Large intestine (tissue), 3 donors: Measurements from ENCODE around the gene NCOA7. TPM values are rescaled to one million over a fixed set of nuclear protein-coding genes. Genes with fewer than 3 reads are reported as not detected.
"Not testable (repeated sequence)": the region's sequence is repeated elsewhere in the genome, so short reads cannot be mapped to it uniquely, and the experiment has no call there.

Experiments
- DNase-seq, 2 donors: peaks; one replicate each; pipeline versions ENCODE4 v3.0.0 to v3.0.0-alpha.2; 2013
- H3K27ac ChIP-seq: one replicate; pipeline ENCODE4 v1.5.1; 2013; ENCODE audit warnings: low read length
- H3K27me3 ChIP-seq: 2 replicates; pipeline ENCODE4 v1.6.1; 2013; ENCODE audit warnings: low read length; ENCODE audit not compliant: control insufficient read depth, insufficient read depth
- H3K36me3 ChIP-seq: 2 replicates; pipeline ENCODE4 v1.6.1; 2013; ENCODE audit warnings: low read length; ENCODE audit not compliant: control insufficient read depth, insufficient read depth
- H3K4me1 ChIP-seq: one replicate; pipeline ENCODE4 v1.6.1; 2013; ENCODE audit warnings: low read length; ENCODE audit not compliant: control insufficient read depth, insufficient read depth
- H3K4me3 ChIP-seq: one replicate; pipeline ENCODE4 v1.5.1; 2013; ENCODE audit warnings: low read length
- H3K9me3 ChIP-seq: one replicate; pipeline ENCODE4 v1.6.1; 2013; ENCODE audit warnings: mild to moderate bottlenecking, low read depth, low read length, moderate library complexity; ENCODE audit not compliant: control insufficient read depth
- WGBS: methylation state at CpG from one replicate; pipeline ENCODE4 v1.1.5; 2013; ENCODE audit warnings: low lambda C conversion rate; ENCODE audit not compliant: insufficient coverage; 5-methylcytosine and 5-hydroxymethylcytosine counted together
- polyA plus RNA-seq: library from polyadenylated mRNA; unstranded; fragments of 120-200 nt; gene quantifications from one replicate; pipeline ENCODE4 v1.2.1, GENCODE V29; 2013

The NCOA7 gene
- polyA plus RNA-seq, 1 donor = 78.7 TPM

DNA sequence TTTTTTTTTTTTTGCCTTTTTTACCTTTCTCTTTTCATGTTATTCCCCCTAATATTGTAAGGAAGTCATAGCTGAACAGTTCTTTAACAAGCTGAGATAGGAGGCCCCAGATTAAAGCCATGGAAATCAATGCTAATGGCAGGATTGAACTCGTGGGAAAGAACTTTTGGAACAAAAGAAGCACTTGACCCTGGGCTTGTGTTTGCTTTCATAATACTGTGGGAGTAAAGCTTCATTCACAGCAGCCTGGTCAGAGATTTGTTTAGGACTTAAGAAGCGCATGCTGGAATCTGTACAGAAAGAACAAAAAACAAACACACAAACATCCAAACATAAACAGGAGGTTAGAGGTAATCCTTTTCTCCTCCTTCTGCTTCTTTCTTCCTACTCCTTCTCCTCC, 36.2 kb upstream of the NCOA7 start:
- H3K27me3 ChIP-seq = peaks cover 61% of the 10 kb centered on the region
- H3K4me3 ChIP-seq = no peak overlapping the region
- H3K36me3 ChIP-seq = no peaks in the 10 kb centered on the region
- DNase-seq = no peak
- no peak overlapping the region for H3K27ac ChIP-seq
- H3K9me3 ChIP-seq = peaks cover 4% of the 10 kb centered on the region
- WGBS = no CpG with 5 or more reads among the region's 2 CpGs
- H3K4me1 ChIP-seq = peaks cover 3% of the 10 kb centered on the region

DNA sequence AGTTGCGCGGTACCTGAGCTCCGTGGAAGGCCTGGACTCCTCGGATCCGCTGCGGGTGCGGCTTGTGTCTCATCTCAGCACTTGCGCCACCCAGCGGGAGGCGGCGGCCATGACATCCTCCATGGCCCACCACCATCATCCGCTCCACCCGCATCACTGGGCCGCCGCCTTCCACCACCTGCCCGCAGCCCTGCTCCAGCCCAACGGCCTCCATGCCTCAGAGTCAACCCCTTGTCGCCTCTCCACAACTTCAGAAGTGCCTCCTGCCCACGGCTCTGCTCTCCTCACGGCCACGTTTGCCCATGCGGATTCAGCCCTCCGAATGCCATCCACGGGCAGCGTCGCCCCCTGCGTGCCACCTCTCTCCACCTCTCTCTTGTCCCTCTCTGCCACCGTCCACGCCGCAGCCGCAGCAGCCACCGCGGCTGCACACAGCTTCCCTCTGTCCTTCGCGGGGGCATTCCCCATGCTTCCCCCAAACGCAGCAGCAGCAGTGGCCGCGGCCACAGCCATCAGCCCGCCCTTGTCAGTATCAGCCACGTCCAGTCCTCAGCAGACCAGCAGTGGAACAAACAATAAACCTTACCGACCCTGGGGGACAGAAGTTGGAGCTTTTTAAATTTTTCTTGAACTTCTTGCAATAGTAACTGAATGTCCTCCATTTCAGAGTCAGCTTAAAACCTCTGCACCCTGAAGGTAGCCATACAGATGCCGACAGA, 31.4 kb upstream of the NCOA7 start:
- Histone ChIP-seq H3K4me3 (no peak overlapping the region), H3K27me3 (peaks cover 48% of the 10 kb centered on the region), H3K27ac (no peak overlapping the region), H3K36me3 (no peaks in the 10 kb centered on the region), H3K4me1 (no peaks in the 10 kb centered on the region), H3K9me3 (peaks cover 5% of the 10 kb centered on the region)
- 100% methylated on average over 1 of the region's 42 CpGs for WGBS
- no peak for DNase-seq

DNA sequence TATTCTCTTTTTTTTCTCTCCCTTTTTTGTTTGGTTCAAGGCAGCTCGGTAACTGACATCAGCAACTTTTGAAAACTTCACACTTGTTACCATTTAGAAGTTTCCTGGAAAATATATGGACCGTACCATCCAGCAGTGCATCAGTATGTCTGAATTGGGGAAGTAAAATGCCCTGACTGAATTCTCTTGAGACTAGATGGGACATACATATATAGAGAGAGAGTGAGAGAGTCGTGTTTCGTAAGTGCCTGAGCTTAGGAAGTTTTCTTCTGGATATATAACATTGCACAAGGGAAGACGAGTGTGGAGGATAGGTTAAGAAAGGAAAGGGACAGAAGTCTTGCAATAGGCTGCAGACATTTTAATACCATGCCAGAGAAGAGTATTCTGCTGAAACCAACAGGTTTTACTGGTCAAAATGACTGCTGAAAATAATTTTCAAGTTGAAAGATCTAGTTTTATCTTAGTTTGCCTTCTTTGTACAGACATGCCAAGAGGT, 30.8 kb upstream of the NCOA7 start:
- H3K36me3 ChIP-seq = no peaks in the 10 kb centered on the region
- H3K27ac ChIP-seq = no peak overlapping the region
- H3K4me3 ChIP-seq = no peak overlapping the region
- no CpG with 5 or more reads among the region's 5 CpGs for WGBS
- H3K9me3 ChIP-seq = peaks cover 5% of the 10 kb centered on the region
- H3K4me1 ChIP-seq = no peaks in the 10 kb centered on the region
- DNase-seq = no peak
- peaks cover 46% of the 10 kb centered on the region for H3K27me3 ChIP-seq

DNA sequence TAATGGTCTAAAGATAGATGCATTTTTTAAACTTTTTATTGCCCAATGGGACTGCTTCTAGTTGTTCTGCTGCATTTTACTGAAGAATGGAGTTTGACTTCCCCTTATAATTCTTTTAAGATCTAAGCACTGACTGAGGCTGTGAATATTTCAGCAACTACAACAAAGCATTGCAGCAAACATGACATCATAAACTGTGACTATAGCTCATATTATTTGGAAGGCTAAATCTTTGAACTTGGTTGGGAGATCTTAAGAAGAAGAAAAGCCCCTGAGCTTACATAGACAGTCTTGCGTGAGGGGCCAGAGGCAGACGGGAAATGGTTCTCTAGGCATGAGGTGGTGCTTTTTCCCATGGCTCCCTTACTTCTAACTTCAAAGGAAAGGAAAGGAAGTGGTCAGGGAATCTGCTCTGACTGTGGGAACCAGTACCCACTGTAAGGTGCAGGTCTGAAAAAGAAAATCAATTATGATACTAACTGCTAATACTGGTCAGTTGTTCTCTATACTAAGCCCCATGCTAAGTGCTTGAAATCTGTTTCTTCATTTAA, 26.6 kb upstream of the NCOA7 start:
- no peak overlapping the region for H3K27ac ChIP-seq
- DNase-seq = no peak
- H3K4me1 ChIP-seq = no peaks in the 10 kb centered on the region
- no CpG with 5 or more reads among the region's 2 CpGs for WGBS
- H3K36me3 ChIP-seq = no peaks in the 10 kb centered on the region
- H3K9me3 ChIP-seq = peaks cover 4% of the 10 kb centered on the region
- no peak overlapping the region for H3K4me3 ChIP-seq
- H3K27me3 ChIP-seq = peaks cover 33% of the 10 kb centered on the region

DNA sequence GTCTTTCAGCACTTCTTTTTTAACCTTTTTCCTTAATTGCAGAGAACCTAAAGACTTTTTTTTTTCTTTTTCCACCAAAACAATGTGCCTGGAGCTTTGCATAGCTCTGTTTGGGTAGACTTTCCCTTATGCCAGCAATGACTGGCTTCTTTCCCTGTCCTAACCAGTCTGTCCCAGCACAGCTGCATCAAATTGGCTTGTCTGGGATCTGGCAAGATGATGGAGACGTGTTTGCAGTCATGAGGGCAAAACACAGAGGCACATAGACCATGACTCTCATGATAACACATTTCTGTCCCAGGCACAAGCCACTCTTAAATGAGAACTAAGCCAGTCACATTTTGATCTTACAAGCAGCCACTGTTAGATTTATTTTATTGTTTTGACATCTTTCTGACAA, 24.8 kb upstream of the NCOA7 start:
- H3K4me1 ChIP-seq = no peaks in the 10 kb centered on the region
- no peak overlapping the region for H3K27ac ChIP-seq
- peaks cover 8% of the 10 kb centered on the region for H3K9me3 ChIP-seq
- peaks cover 21% of the 10 kb centered on the region for H3K27me3 ChIP-seq
- no peaks in the 10 kb centered on the region for H3K36me3 ChIP-seq
- no peak overlapping the region for H3K4me3 ChIP-seq
- no CpG with 5 or more reads among the region's 1 CpG for WGBS
- DNase-seq = no peak

DNA sequence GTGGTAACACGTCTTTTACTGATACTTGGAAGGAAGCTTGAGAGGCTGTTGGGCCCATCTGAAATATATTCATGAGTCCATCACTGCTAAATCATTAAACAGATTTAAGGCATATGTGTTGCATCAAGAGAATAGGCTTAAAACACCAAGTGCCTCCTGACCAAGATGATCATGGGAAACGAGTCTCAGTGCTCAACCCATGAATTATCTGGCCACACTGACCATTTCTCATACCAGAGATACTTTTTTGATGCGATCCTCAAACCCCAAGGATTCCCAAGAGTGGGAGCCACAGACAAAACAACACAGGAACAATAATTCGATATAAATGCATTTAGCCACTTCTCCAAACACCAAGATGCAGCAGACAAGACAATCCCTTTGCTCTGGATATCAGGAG, 24.1 kb upstream of the NCOA7 start:
- no peak overlapping the region for H3K27ac ChIP-seq
- H3K4me3 ChIP-seq = no peak overlapping the region
- DNase-seq = no peak
- no peaks in the 10 kb centered on the region for H3K4me1 ChIP-seq
- peaks cover 8% of the 10 kb centered on the region for H3K9me3 ChIP-seq
- no peaks in the 10 kb centered on the region for H3K36me3 ChIP-seq
- WGBS = no CpG with 5 or more reads among the region's 4 CpGs
- peaks cover 21% of the 10 kb centered on the region for H3K27me3 ChIP-seq

DNA sequence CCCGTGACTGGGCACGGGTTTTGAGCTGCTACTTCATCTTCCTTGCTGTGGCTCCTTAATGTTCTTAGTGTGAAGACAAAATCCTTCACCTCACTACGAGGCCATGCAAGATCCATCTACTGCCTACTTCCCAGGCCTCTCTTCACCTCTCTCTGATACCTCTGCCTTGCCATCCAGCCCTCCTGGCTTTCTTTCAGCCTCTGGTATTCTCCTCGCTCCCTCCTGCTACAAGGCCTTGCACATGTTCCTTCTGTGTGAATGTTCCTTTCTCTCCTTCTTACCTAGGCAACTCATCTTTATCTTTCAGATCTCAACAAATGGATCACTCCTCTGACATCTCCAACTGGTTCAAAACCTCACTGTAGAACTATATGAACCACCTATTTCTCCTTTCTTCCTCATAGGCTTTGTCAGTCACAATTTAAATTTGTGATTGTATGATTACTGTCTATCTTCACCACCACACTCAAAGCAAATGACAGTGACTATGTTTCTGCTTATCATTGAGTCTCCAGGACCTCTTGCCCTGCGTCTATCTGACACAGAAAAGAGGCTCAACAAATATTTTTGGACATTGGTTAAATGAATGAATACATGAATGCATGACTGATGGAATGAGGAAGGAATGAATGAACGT, 21.5 kb upstream of the NCOA7 start:
- no peak overlapping the region for H3K27ac ChIP-seq
- no peak for DNase-seq

DNA sequence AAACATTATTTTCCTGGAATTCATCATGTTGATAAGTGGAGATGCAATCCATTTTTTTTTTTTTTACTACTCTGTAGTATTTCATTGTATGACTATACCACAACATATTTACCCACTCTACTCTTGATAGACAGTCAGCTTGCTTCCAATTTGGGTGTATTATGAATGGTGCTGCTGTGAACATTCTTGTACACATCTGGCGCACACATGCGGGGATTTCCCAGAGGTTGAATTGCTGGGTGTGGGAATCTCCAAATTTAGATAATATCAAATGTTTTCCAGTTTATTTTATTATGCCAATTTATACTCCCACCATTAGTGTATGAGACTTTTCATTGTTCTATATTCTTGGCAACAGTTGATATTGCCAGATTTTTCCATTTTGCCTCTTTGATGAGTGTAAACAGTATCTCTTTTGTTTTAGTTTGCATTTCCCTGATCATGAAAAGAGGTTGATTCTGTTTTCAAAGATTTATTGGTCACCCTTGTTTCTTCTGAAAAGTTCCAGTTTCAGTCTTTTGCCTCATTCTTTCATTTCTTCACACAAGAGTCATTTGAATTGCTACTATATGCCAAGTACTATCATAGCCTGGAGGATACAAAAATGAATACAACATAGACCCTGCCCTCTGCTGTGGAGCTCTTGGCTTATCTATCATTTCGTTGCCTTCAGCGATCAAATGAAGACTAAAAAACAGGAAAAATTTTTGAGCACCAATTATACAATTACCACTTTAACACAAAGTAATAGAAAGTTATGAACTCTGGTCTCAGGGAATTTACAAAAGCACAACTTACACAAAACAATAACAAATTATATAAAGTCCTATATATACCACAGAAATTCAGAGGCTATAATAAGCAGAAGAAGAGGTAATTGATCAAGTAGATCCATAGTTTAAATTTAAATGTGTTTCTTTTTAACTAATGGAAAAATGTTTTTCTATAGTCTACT, 17.1 kb upstream of the NCOA7 start:
- no peak overlapping the region for H3K4me3 ChIP-seq

More for the DNA sequence above, 21.5 kb upstream of the NCOA7 start:
- Histone ChIP-seq H3K4me3 (no peak overlapping the region), H3K4me1 (no peaks in the 10 kb centered on the region), H3K27me3 (peaks cover 10% of the 10 kb centered on the region), H3K9me3 (peaks cover 8% of the 10 kb centered on the region), H3K36me3 (no peaks in the 10 kb centered on the region)
- 83% methylated on average over 2 of the region's 6 CpGs for WGBS

DNA sequence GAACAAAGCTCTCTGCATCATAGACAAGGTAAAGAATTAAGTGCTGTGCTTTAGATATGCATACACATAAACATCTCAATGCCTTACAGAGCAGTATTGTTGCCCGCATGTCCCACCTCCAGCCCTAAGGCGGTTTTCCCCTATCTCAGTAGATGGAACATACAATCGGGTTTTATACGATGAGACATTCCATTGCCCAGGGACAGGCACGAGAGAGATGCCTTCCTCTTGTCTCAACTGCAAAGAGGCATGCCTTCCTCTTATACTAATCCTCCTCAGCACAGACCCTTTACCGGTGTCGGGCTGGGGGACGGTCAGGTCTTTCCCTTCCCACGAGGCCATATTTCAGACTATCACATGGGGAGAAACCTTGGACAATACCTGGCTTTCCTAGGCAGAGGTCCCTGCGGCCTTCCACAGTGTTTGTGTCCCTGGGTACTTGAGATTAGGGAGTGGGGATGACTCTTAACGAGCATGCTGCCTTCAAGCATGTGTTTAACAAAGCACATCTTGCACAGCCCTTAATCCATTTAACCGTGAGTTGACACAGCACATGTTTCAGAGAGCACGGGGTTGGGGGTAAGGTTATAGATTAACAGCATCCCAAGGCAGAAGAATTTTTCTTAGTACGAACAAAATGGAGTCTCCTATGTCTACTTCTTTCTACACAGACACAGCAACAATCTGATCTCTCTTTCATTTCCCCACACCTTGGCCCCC, 14.5 kb upstream of the NCOA7 start:
- 5% methylated on average over 2 of the region's 14 CpGs for WGBS
- DNase-seq, H3K4me3 ChIP-seq, H3K9me3 ChIP-seq, H3K27me3 ChIP-seq, H3K4me1 ChIP-seq, H3K36me3 ChIP-seq: not testable (repeated sequence)
- H3K27ac ChIP-seq = peak overlapping the region; percentile 3

More for the DNA sequence above, 17.1 kb upstream of the NCOA7 start:
- Histone ChIP-seq H3K4me1 (peaks cover 7% of the 10 kb centered on the region), H3K27ac (no peak overlapping the region), H3K27me3 (no peaks in the 10 kb centered on the region), H3K36me3 (no peaks in the 10 kb centered on the region), H3K9me3 (peaks cover 8% of the 10 kb centered on the region)
- no peak for DNase-seq
- 90% methylated on average over 2 of the region's 4 CpGs for WGBS
